ENCODE measurements around the gene CD44.

Gene CD44

GRCh38 chr11:35131094-35131493 lies 7.9 kb upstream of the CD44 start:
- no peak for DNase-seq (ENCODE audit: low read depth)
- TF ChIP-seq CTCF (IDR thresholded peaks at IDR 0.05; ENCODE audit: insufficient read depth, low read depth, low read length, missing control alignments) = no peak
- no peak overlapping the region for H3K4me3 ChIP-seq (ENCODE audit: low read length)

- DNase-seq (ENCODE audit: low read depth) = no peak
- H3K4me3 ChIP-seq (ENCODE audit: low read length) = no peak overlapping the region
- no peak for TF ChIP-seq CTCF (IDR thresholded peaks at IDR 0.05; ENCODE audit: insufficient read depth, low read depth, low read length, missing control alignments)
Observed at GRCh38 chr11:35131886-35132285, 7.1 kb upstream of the CD44 start.

GRCh38 chr11:35133656-35134055 lies 5.3 kb upstream of the CD44 start:
- TF ChIP-seq CTCF (IDR thresholded peaks at IDR 0.05; ENCODE audit: insufficient read depth, low read depth, low read length, missing control alignments) = no peak
- H3K4me3 ChIP-seq (ENCODE audit: low read length) = no peak overlapping the region
- DNase-seq (ENCODE audit: low read depth) = no peak

- no peak for DNase-seq (ENCODE audit: low read depth)
- H3K4me3 ChIP-seq (ENCODE audit: low read length) = no peak overlapping the region
- TF ChIP-seq CTCF (IDR thresholded peaks at IDR 0.05; ENCODE audit: insufficient read depth, low read depth, low read length, missing control alignments) = no peak
Observed at GRCh38 chr11:35134403-35135148, 4.4 kb upstream of the CD44 start.

- TF ChIP-seq CTCF (IDR thresholded peaks at IDR 0.05; ENCODE audit: insufficient read depth, low read depth, low read length, missing control alignments) = no peak
- no peak for DNase-seq (ENCODE audit: low read depth)
- H3K4me3 ChIP-seq (ENCODE audit: low read length) = no peak overlapping the region
Observed at GRCh38 chr11:35135222-35135621, 3.7 kb upstream of the CD44 start.

GRCh38 chr11:35136311-35136710 lies 2.7 kb upstream of the CD44 start:
- no peak overlapping the region for H3K4me3 ChIP-seq (ENCODE audit: low read length)
- no peak for TF ChIP-seq CTCF (IDR thresholded peaks at IDR 0.05; ENCODE audit: insufficient read depth, low read depth, low read length, missing control alignments)
- DNase-seq (ENCODE audit: low read depth) = no peak

GRCh38 chr11:35138058-35138457 lies 913 bp upstream of the CD44 start:
- DNase-seq (ENCODE audit: low read depth) = no peak
- no peak overlapping the region for H3K4me3 ChIP-seq (ENCODE audit: low read length)
- no peak for TF ChIP-seq CTCF (IDR thresholded peaks at IDR 0.05; ENCODE audit: insufficient read depth, low read depth, low read length, missing control alignments)

All from epithelial cell of esophagus (primary cell).